ENCODE measurements around the gene SUCO.

The SUCO gene

GRCh38 chr1:172653015-172653709, 120.2 kb downstream of the SUCO start:
- FAIRE-seq, result no peak

- no peak for FAIRE-seq
Observed at GRCh38 chr1:172654535-172654934, 121.6 kb downstream of the SUCO start.

GRCh38 chr1:172656576-172656975, 123.6 kb downstream of the SUCO start:
- no peak for FAIRE-seq

GRCh38 chr1:172657586-172657985, 124.6 kb downstream of the SUCO start:
- no peak for FAIRE-seq

- no peak for FAIRE-seq
Observed at GRCh38 chr1:172658871-172659453, 126.0 kb downstream of the SUCO start, which contains the start of gene FASLG. FASLG (plus strand) TSS chr1:172659103; CDS start chr1:172659202, 99 bp downstream.

- FAIRE-seq, result no peak
Observed at GRCh38 chr1:172661107-172661506, 128.2 kb downstream of the SUCO start.

All from TTC549 (cell line).